Stimulated activated CD4-positive, alpha-beta T cell treated with anti-CD3 and anti-CD28 coated beads, Interleukin-12 subunit alpha, Interleukin-12 subunit beta, amount 100 ng/mL, for 24 hours (primary cell): ENCODE results near the gene GFI1B.
"Not testable (repeated sequence)": the region's sequence is repeated elsewhere in the genome, so short reads cannot be mapped to it uniquely, and the experiment has no call there.

Experiments used
- DNase-seq, 2 experiments: peaks; one replicate each; pipeline ENCODE4 v3.0.0-alpha.2; 2020; ENCODE audit warnings: low read depth in 2 of 2

Gene GFI1B

GRCh38 chr9:132969783-132970182, 8.7 kb upstream of the GFI1B start:
- no peak for DNase-seq

GRCh38 chr9:132970324-132971062, 8.0 kb upstream of the GFI1B start:
- no peak for DNase-seq

GRCh38 chr9:132973166-132973565, 5.3 kb upstream of the GFI1B start:
- DNase-seq, result no peak

GRCh38 chr9:132973713-132974112, 4.8 kb upstream of the GFI1B start:
- DNase-seq, result peak in 1 of 2 experiments; percentile 11

GRCh38 chr9:132975961-132976360, 2.5 kb upstream of the GFI1B start:
- DNase-seq, result no peak

GRCh38 chr9:132976571-132976970, 1.9 kb upstream of the GFI1B start:
- no peak for DNase-seq

- no peak for DNase-seq
Measured at GRCh38 chr9:132978112-132978450, 413 bp upstream of the GFI1B start.

- no peak for DNase-seq
Measured at GRCh38 chr9:132980157-132980556, 1.7 kb downstream of the GFI1B start.

GRCh38 chr9:132982458-132982857, 4.0 kb downstream of the GFI1B start:
- no peak for DNase-seq

GRCh38 chr9:132983491-132984201, 5.2 kb downstream of the GFI1B start:
- DNase-seq, result no peak

GRCh38 chr9:132984202-132985070, 5.9 kb downstream of the GFI1B start:
- no peak for DNase-seq

GRCh38 chr9:132985071-132985350, 6.5 kb downstream of the GFI1B start:
- DNase-seq, result no peak

- DNase-seq, result no peak
Measured at GRCh38 chr9:132985489-132985888, 7.0 kb downstream of the GFI1B start.

- DNase-seq, result no peak
Measured at GRCh38 chr9:132986114-132986513, 7.6 kb downstream of the GFI1B start.

- DNase-seq, result no peak
Measured at GRCh38 chr9:132986640-132987620, 8.4 kb downstream of the GFI1B start.

- no peak for DNase-seq
Measured at GRCh38 chr9:132988244-132989013, 9.9 kb downstream of the GFI1B start.

- no peak for DNase-seq
Measured at GRCh38 chr9:132989014-132989310, 10.5 kb downstream of the GFI1B start.

- no peak for DNase-seq
Measured at GRCh38 chr9:132989414-132989996, 11.0 kb downstream of the GFI1B start.

- not testable (repeated sequence) for DNase-seq
Measured at GRCh38 chr9:132989998-132990557, 11.6 kb downstream of the GFI1B start.

GRCh38 chr9:132990781-132991180, 12.3 kb downstream of the GFI1B start:
- DNase-seq, result no peak
